SK-N-SH treated with all-trans-retinoic acid at 6 μM for 48 hours (cell line): ENCODE results near the gene KRTAP4-6.
"Not testable (repeated sequence)": the region's sequence is repeated elsewhere in the genome, so short reads cannot be mapped to it uniquely, and the experiment has no call there.

ENCODE experiments used
- SNAI2 ChIP-seq: fragments of 250-450 bp; sonication (Bioruptor Pico); IDR thresholded peaks from 2 replicates; pipeline ENCODE4 v1.5.0; 2020; ENCODE audit warnings: mild to moderate bottlenecking, moderate library complexity
- ZFP30 ChIP-seq: fragments of 450-650 bp; formaldehyde crosslinking; IDR thresholded peaks from 2 replicates; pipeline ENCODE4 v1.5.0; 2022; ENCODE audit warnings: mild to moderate bottlenecking, moderate library complexity

GRCh38 chr17:41139865-41140264 is 479 bp downstream of the KRTAP4-6 start:
- TF ChIP-seq SNAI2, ZFP30 (CRISPR knock-in tag): not testable (repeated sequence)
